Nephron progenitor cell (in vitro differentiated cells): ENCODE results near the gene PAOX.

Source experiments
- DNase-seq: peaks from one replicate; pipeline ENCODE4 v3.0.0; 2021
- H3K27ac Mint-ChIP-seq: 2 replicates; pipeline ENCODE4 v1.8.0; 2021; ENCODE audit warnings: mild to moderate bottlenecking, moderate library complexity, mixed read lengths
- H3K27me3 Mint-ChIP-seq: 2 replicates; pipeline ENCODE4 v1.8.0; 2021; ENCODE audit warnings: mild to moderate bottlenecking, low read depth, mixed read lengths; ENCODE audit not compliant: poor library complexity
- H3K36me3 Mint-ChIP-seq: 2 replicates; pipeline ENCODE4 v1.8.0; 2021; ENCODE audit warnings: low read depth, mixed read lengths
- H3K4me1 Mint-ChIP-seq: 2 replicates; pipeline ENCODE4 v1.8.0; 2021; ENCODE audit warnings: mixed read lengths
- H3K4me3 Mint-ChIP-seq: 2 replicates; pipeline ENCODE4 v1.8.0; 2021; ENCODE audit warnings: mild to moderate bottlenecking, moderate library complexity, mixed read lengths
- H3K9me3 Mint-ChIP-seq: 2 replicates; pipeline ENCODE4 v1.8.0; 2021; ENCODE audit warnings: mild to moderate bottlenecking, moderate library complexity, mixed read lengths
- CTCF ChIP-seq: fragments of 200-600 bp; sonication (generic); IDR thresholded peaks from 2 replicates; pipeline ENCODE4 v1.5.0; 2021; ENCODE audit warnings: antibody characterized with exemption

PAOX gene

GRCh38 chr10:133379152-133379800 lies at the start of gene PAOX:
Gene PAOX, plus strand, starts transcription at chr10:133379262. Its CDS starts 55 bp downstream, at chr10:133379317.
- Mint-ChIP-seq H3K27me3 (peaks cover 79% of the 10 kb centered on the region), H3K9me3 (no peaks in the 10 kb centered on the region), H3K36me3 (peaks cover 5% of the 10 kb centered on the region), H3K4me1 (peaks cover 25% of the 10 kb centered on the region), H3K4me3 (peak within 1 kb of the TSS; percentile 80), H3K27ac (no peak within 1 kb of the TSS)
- TF ChIP-seq CTCF: no peak
- peak; percentile 82 for DNase-seq

- Mint-ChIP-seq H3K36me3 (peaks cover 9% of the 10 kb centered on the region), H3K27me3 (peaks cover 57% of the 10 kb centered on the region), H3K27ac (no peak overlapping the region), H3K4me3 (no peak overlapping the region), H3K9me3 (peaks cover 39% of the 10 kb centered on the region), H3K4me1 (peaks cover 15% of the 10 kb centered on the region)
- DNase-seq: peak; percentile 94
- peak; percentile 99 for TF ChIP-seq CTCF
Observed at GRCh38 chr10:133329491-133330202, 49.4 kb upstream of the PAOX start.

GRCh38 chr10:133332936-133333699 lies 45.9 kb upstream of the PAOX start:
- Mint-ChIP-seq H3K27ac (no peak overlapping the region), H3K9me3 (peaks cover 39% of the 10 kb centered on the region), H3K4me3 (peak overlapping the region; percentile 11), H3K27me3 (peaks cover 23% of the 10 kb centered on the region), H3K4me1 (no peaks in the 10 kb centered on the region), H3K36me3 (peaks cover 9% of the 10 kb centered on the region)
- no peak for DNase-seq
- no peak for TF ChIP-seq CTCF

GRCh38 chr10:133334503-133335245 lies 44.4 kb upstream of the PAOX start:
- Mint-ChIP-seq H3K4me1 (no peaks in the 10 kb centered on the region), H3K27me3 (peaks cover 7% of the 10 kb centered on the region), H3K4me3 (peak overlapping the region; percentile 76), H3K9me3 (peaks cover 39% of the 10 kb centered on the region), H3K27ac (no peak overlapping the region), H3K36me3 (peaks cover 9% of the 10 kb centered on the region)
- no peak for TF ChIP-seq CTCF
- no peak for DNase-seq

- Mint-ChIP-seq H3K4me1 (no peaks in the 10 kb centered on the region), H3K27me3 (no peaks in the 10 kb centered on the region), H3K4me3 (peak overlapping the region; percentile 52), H3K27ac (no peak overlapping the region), H3K9me3 (peaks cover 35% of the 10 kb centered on the region), H3K36me3 (peaks cover 9% of the 10 kb centered on the region)
- peak; percentile 78 for DNase-seq
- no peak for TF ChIP-seq CTCF
Observed at GRCh38 chr10:133335246-133336117, 43.6 kb upstream of the PAOX start.
